ENCODE measurements around the gene CDK5RAP1.
A peak's percentile ranks its signal among the peaks of the same experiment; 100 is the strongest.
"Not testable (repeated sequence)": the region's sequence is repeated elsewhere in the genome, so short reads cannot be mapped to it uniquely, and the experiment has no call there.

DNA sequence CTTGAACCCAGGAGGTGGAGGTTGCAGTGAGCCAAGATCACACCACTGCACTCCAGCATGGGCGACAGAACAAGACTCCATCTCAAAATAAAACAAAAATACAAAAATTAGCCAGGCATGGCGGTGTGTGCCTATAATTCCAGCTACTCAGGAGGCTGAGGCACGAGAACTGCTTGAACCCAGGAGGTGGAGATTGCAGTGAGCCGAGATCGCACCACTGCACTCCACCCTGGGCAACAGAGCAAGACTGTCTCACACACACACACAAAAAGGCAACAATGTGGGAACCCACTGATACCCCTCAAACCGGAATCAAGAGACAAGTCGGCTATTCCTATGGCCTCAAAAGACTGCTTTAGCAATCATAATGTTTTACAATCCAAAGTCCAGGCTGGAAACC is 39.2 kb upstream of the CDK5RAP1 start:
- TF ChIP-seq POLR2A (IDR thresholded peaks at IDR 0.05) = peak in 1 of 2 donors; percentile 64
- TF ChIP-seq, protein P1, sequence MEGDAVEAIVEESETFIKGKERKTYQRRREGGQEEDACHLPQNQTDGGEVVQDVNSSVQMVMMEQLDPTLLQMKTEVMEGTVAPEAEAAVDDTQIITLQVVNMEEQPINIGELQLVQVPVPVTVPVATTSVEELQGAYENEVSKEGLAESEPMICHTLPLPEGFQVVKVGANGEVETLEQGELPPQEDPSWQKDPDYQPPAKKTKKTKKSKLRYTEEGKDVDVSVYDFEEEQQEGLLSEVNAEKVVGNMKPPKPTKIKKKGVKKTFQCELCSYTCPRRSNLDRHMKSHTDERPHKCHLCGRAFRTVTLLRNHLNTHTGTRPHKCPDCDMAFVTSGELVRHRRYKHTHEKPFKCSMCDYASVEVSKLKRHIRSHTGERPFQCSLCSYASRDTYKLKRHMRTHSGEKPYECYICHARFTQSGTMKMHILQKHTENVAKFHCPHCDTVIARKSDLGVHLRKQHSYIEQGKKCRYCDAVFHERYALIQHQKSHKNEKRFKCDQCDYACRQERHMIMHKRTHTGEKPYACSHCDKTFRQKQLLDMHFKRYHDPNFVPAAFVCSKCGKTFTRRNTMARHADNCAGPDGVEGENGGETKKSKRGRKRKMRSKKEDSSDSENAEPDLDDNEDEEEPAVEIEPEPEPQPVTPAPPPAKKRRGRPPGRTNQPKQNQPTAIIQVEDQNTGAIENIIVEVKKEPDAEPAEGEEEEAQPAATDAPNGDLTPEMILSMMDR (IDR thresholded peaks at IDR 0.05) = not testable (repeated sequence)

All from thyroid gland (tissue), 4 donors.